ENCODE measurements around the gene HTT. TPM values are rescaled to one million over a fixed set of nuclear protein-coding genes. Genes with fewer than 3 reads are reported as not detected.

HTT gene
- polyA plus RNA-seq, 1 donor from 2014 or later: 11.5 TPM

- Histone ChIP-seq H3K27ac (ENCODE audit: low read length) (no peak overlapping the region), H3K36me3 (ENCODE audit: insufficient read depth, low read length) (no peaks in the 10 kb centered on the region), H3K9ac (ENCODE audit: low read length) (no peak overlapping the region), H3K4me2 (ENCODE audit: low read length) (no peak overlapping the region), H2AFZ (ENCODE audit: low read depth, low read length) (no peak overlapping the region), H3K9me2 (ENCODE audit: insufficient read depth, low read length) (no peaks in the 10 kb centered on the region), H3K79me2 (replicated peaks; ENCODE audit: insufficient read depth, low read length) (no peaks in the 10 kb centered on the region), H3K9me3 (ENCODE audit: low read length) (no peaks in the 10 kb centered on the region), H3F3A (ENCODE audit: insufficient read depth, low read length, poor library complexity, severe bottlenecking) (peaks cover 4% of the 10 kb centered on the region), H3K4me3 (ENCODE audit: low read length) (no peak overlapping the region), H4K20me1 (ENCODE audit: insufficient read depth) (no peaks in the 10 kb centered on the region), H3K27me3 (ENCODE audit: insufficient read depth, low read depth, low read length) (no peaks in the 10 kb centered on the region)
- TF ChIP-seq EP300 (conservative IDR thresholded peaks at IDR 0.05; ENCODE audit: poor library complexity, severe bottlenecking) (no peak), POLR2AphosphoS5 (IDR thresholded peaks at IDR 0.05) (no peak), EZH2 (IDR thresholded peaks at IDR 0.05; ENCODE audit: borderline replicate concordance, insufficient read depth, low read length, poor library complexity, severe bottlenecking) (no peak), RAD21 (conservative IDR thresholded peaks at IDR 0.05) (no peak), REST (IDR thresholded peaks at IDR 0.05; ENCODE audit: borderline replicate concordance) (no peak), SMC3 (conservative IDR thresholded peaks at IDR 0.05; ENCODE audit: poor library complexity) (no peak), MXI1 (conservative IDR thresholded peaks at IDR 0.05; ENCODE audit: poor library complexity, severe bottlenecking) (no peak), CTCF (IDR thresholded peaks at IDR 0.05; ENCODE audit: poor library complexity, severe bottlenecking) (no peak)
Measured at GRCh38 chr4:3244747-3245146, 170.3 kb downstream of the HTT start.

- Histone ChIP-seq H3K79me2 (replicated peaks; ENCODE audit: insufficient read depth, low read length) (no peaks in the 10 kb centered on the region), H3K36me3 (ENCODE audit: insufficient read depth, low read length) (no peaks in the 10 kb centered on the region), H4K20me1 (ENCODE audit: insufficient read depth) (no peaks in the 10 kb centered on the region), H3K27ac (ENCODE audit: low read length) (no peak overlapping the region), H3K9me2 (ENCODE audit: insufficient read depth, low read length) (no peaks in the 10 kb centered on the region), H3F3A (ENCODE audit: insufficient read depth, low read length, poor library complexity, severe bottlenecking) (peaks cover 5% of the 10 kb centered on the region), H3K4me3 (ENCODE audit: low read length) (no peak overlapping the region), H2AFZ (ENCODE audit: low read depth, low read length) (no peak overlapping the region), H3K4me2 (ENCODE audit: low read length) (no peak overlapping the region), H3K27me3 (ENCODE audit: insufficient read depth, low read depth, low read length) (no peaks in the 10 kb centered on the region), H3K9me3 (ENCODE audit: low read length) (no peaks in the 10 kb centered on the region), H3K9ac (ENCODE audit: low read length) (no peak overlapping the region)
- TF ChIP-seq RAD21 (conservative IDR thresholded peaks at IDR 0.05) (no peak), POLR2AphosphoS5 (IDR thresholded peaks at IDR 0.05) (no peak), EZH2 (IDR thresholded peaks at IDR 0.05; ENCODE audit: borderline replicate concordance, insufficient read depth, low read length, poor library complexity, severe bottlenecking) (no peak), REST (IDR thresholded peaks at IDR 0.05; ENCODE audit: borderline replicate concordance) (no peak), MXI1 (conservative IDR thresholded peaks at IDR 0.05; ENCODE audit: poor library complexity, severe bottlenecking) (no peak), TAF1 (IDR thresholded peaks at IDR 0.05; ENCODE audit: low read depth) (no peak), CTCF (IDR thresholded peaks at IDR 0.05; ENCODE audit: poor library complexity, severe bottlenecking) (no peak), EP300 (conservative IDR thresholded peaks at IDR 0.05; ENCODE audit: poor library complexity, severe bottlenecking) (no peak), SMC3 (conservative IDR thresholded peaks at IDR 0.05; ENCODE audit: poor library complexity) (no peak)
Measured at GRCh38 chr4:3245676-3246075, 171.2 kb downstream of the HTT start.
